Activated T-helper 2 cell treated with anti-CD3 and anti-CD28 coated beads, Interferon-gamma antibody, Interleukin-2, Interleukin-4, amounts not matched to agents 10 μg/mL and 5 μg/mL and 100 μg/mL, durations not matched to agents 14 hours and 24 hours and 36 hours (primary cell): ENCODE results near the gene MMP28. TPM values are rescaled to one million over a fixed set of nuclear protein-coding genes. Genes with fewer than 3 reads are reported as not detected.

Source experiments
- DNase-seq: peaks from one replicate; pipeline ENCODE4 v3.0.0; 2021; ENCODE audit warnings: low spot score
- H3K27ac Mint-ChIP-seq: one replicate; pipeline ENCODE4 v1.8.0; 2021; ENCODE audit warnings: mixed read lengths
- H3K27me3 Mint-ChIP-seq: one replicate; pipeline ENCODE4 v1.8.0; 2021; ENCODE audit warnings: low read depth, mixed read lengths
- H3K36me3 Mint-ChIP-seq: one replicate; pipeline ENCODE4 v1.8.0; 2021; ENCODE audit warnings: low read depth, mixed read lengths
- H3K4me1 Mint-ChIP-seq: one replicate; pipeline ENCODE4 v1.8.0; 2021; ENCODE audit warnings: low read depth, mixed read lengths
- H3K4me3 Mint-ChIP-seq: one replicate; pipeline ENCODE4 v1.8.0; 2021; ENCODE audit warnings: low read depth, mild to moderate bottlenecking, moderate library complexity, mixed read lengths
- H3K9me3 Mint-ChIP-seq: one replicate; pipeline ENCODE4 v1.8.0; 2021; ENCODE audit warnings: mixed read lengths
- intact Hi-C: fragments of 100-400 bp; cut with micrococcal nuclease; formaldehyde crosslinking; loops from one replicate; pipeline ENCODE4 v1.15.1; 2023
- total RNA-seq: library from RNA; stranded (reverse); gene quantifications from 2 replicates; pipeline ENCODE4 v1.2.3, GENCODE V29; 2022

Gene MMP28
- total RNA-seq, 1 donor from 2014 or later: not detected

DNA sequence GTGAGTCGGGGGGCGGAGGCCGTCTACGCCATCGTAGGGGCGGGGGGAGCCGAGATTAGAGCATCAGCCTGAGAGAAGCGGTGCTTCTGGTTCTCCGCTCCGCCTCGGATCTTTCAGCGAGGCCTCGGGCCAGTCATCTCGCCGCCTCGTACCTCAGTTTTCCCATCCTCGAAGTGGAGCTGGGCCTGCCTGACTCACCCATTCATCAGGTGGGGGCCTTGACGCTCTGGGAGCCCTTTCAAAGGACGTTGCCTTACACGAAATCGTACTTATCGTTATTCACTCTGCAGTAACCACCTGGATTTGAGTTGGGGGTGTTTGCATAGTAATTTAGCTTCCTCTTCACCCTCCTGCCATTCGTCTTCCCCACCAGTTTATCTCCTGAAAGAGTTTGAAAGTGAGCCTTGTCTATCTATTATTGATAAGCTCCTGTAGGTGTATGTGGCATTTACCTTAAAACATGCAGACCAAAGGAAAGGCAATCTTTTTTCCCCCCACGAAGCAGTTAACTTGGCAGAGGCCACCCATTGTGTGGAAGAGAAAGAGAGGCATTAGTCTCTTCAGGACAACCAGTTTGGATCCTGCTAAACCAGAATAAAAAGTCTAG lies 14.5 kb upstream of the MMP28 start:
- DNase-seq: no peak
- peaks cover 35% of the 10 kb centered on the region for H3K4me1 Mint-ChIP-seq
- H3K4me3 Mint-ChIP-seq: peak overlapping the region; percentile 91
- H3K27me3 Mint-ChIP-seq: no peaks in the 10 kb centered on the region
- H3K9me3 Mint-ChIP-seq: no peaks in the 10 kb centered on the region
- intact Hi-C loops: loop anchor here (1.0 to 5.0 kb wide), 2 partner anchors 46 to 223 kb away; partner anchors contain the start of gene AP2B1
- H3K27ac Mint-ChIP-seq: peak overlapping the region; percentile 97
- peaks cover 28% of the 10 kb centered on the region for H3K36me3 Mint-ChIP-seq

DNA sequence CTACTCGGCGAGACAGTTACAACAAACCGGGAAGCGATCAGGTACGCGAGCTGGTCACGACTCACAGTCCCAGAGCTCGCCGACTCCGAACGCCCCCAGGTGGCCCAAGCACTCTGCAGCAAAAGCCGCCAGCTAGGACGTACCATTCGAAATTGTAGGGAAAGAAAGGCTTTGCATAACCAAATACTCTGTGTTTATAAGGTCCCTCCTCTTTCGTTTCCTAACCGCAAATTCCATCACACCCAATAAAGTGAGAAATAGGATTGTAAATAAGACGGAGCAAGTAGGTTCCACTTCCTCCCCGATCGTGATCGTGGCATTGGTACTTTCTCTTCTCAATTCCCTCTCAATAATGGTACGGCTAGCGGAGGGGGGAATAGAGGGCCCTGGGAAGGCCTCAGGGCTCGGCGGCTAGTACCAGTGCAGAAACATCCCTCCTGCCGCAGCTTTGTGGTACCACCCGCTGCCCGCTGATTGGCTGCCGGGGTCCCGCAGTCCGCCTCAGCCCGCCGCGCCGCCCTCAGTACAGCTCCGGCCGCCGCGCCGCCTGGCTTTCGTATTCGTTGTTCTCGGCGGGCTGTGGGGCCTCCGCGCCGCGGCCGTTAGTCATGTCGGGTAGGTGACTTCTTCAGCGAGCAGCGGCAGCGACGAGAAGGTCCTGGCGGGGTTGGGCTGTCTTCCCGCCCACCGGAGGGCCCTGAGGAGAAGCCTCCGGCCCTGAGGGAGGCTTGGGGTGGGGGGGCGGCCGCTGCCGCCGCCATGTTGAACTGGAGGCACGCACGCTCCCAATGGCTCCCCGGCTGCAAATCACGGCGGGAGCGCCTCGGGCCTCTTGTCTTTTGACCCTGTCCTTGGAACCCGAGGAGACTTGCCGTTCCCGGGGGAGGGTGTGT lies 13.8 kb upstream of the MMP28 start, which contains the start of gene TAF15:
TAF15 (plus strand) TSS at position 523 of the 893 bp plus-strand sequence; CDS start at position 609, 86 bp downstream.
- Mint-ChIP-seq H3K27ac (peak within 1 kb of the TSS; percentile 97), H3K4me1 (peaks cover 34% of the 10 kb centered on the region), H3K9me3 (no peaks in the 10 kb centered on the region), H3K4me3 (peak within 1 kb of the TSS; percentile 91), H3K36me3 (peaks cover 27% of the 10 kb centered on the region), H3K27me3 (no peaks in the 10 kb centered on the region)
- peak; percentile 96 for DNase-seq
- intact Hi-C loops: loop anchor here (1.0 to 5.0 kb wide), 2 partner anchors 45 to 222 kb away; partner anchors contain the start of gene AP2B1

DNA sequence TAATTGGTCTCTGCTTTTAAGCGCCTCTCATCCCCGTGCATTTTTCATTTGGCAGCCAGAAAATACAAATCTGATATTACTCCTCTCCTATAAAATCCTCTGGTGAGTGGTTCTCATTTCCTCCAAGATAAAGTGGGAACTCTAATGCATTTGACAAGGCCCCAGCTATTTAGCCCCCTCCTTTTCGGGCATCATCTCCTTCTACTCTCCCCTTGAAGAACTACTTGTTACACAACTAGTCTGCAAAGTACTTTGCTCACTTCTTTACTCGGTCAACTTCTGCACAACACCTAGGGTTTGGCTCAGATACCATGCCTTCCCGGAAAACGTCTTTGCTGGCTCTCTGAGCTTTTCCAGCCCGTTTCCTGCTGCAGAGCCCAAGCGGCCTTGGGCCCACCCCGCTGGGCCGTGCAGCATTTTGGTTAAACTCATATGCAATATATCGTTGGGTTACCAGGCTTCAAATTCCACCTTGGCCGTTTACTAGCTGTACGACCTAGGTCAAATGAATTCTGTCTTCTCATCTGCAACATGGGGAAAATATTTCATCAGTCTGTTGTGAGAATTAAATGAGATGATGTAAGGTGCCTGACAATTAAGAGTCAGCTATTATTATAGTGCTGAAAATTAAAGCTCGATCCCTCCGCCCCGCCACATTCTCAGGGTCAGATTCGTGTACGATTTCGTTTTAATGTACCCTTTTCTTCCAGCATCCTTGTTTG lies 13.0 kb upstream of the MMP28 start:
- intact Hi-C loops: loop anchor here (5.0 kb wide), 1 partner anchor 221 kb away; the partner anchor contains the start of gene AP2B1
- H3K4me1 Mint-ChIP-seq: peaks cover 30% of the 10 kb centered on the region
- no peaks in the 10 kb centered on the region for H3K9me3 Mint-ChIP-seq
- no peaks in the 10 kb centered on the region for H3K27me3 Mint-ChIP-seq
- no peak for DNase-seq
- peak overlapping the region; percentile 97 for H3K27ac Mint-ChIP-seq
- peaks cover 20% of the 10 kb centered on the region for H3K36me3 Mint-ChIP-seq
- peak overlapping the region; percentile 91 for H3K4me3 Mint-ChIP-seq

DNA sequence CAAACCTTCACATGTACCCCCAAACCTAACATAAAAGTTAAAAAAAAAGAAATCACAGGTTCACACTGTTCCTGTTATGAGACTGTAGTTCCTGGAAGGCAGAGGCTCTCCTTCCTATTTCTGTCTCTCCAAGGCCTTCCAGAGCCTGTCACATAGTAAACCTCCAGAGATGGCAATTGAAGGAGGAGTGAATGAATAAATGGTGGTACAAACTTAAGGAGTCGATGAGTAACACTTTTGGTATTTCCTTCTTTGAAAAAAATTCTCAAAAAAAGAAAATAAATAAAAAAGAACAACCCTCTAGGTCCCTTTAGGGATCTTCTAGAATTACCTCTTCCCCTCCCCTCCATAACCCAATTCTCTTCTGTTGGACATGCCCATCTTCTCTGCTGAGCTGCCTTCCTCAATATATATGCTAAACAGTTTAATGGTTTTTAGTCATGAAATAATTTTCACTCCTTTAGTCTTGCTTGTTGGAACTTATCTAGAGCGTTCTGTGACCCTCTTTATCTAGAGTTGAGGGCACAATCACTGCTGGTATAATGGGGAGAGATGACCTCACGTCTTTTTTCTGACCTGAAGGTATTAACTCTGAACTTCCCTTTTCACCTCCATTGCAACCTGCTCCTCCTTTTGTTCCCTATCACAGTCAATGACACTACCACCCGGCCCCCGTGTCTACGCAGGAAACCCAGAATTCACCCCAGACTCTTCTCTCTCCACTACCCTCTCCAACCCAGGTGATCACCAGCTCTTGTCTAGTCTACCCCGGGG lies 12.1 kb upstream of the MMP28 start:
- Mint-ChIP-seq H3K4me1 (peaks cover 27% of the 10 kb centered on the region), H3K27ac (peak overlapping the region; percentile 97), H3K9me3 (no peaks in the 10 kb centered on the region), H3K4me3 (peak overlapping the region; percentile 91), H3K36me3 (peaks cover 15% of the 10 kb centered on the region), H3K27me3 (no peaks in the 10 kb centered on the region)
- no peak for DNase-seq
- intact Hi-C loops: loop anchor here (5.0 kb wide), 1 partner anchor 220 kb away; the partner anchor contains the start of gene AP2B1

DNA sequence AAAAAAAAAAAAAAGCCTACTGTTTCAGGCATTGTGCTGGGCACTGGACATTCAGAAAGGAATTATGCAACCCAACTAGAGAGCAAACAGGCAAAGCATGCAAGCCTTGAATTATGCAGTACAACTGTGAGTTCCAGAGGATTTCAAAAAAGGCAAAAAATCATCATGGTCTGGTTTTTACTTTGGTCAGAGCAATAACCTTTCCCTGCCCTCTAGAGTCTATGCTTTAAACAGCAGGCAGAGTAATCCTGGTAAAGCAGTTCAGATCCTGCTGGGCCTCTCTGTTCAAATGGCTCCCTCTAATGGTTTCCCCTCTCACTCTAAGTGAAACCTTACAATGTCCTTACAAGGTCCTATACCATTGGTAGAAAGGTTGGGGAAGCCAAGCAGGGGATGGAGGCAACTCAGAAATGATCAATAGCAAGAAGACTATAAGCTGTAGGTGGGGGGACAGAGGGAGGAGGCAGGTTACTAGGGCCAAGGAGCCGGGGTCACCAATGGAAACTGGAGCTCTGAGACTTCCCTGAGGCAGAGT lies 9.3 kb upstream of the MMP28 start:
- peak; percentile 53 for DNase-seq
- Mint-ChIP-seq H3K27ac (no peak overlapping the region), H3K36me3 (no peaks in the 10 kb centered on the region), H3K4me3 (no peak overlapping the region), H3K9me3 (no peaks in the 10 kb centered on the region), H3K4me1 (peaks cover 30% of the 10 kb centered on the region), H3K27me3 (peaks cover 2% of the 10 kb centered on the region)
- intact Hi-C loops: loop anchor here (1.0 to 5.0 kb wide), 2 partner anchors 40 to 217 kb away; partner anchors contain the start of gene AP2B1

DNA sequence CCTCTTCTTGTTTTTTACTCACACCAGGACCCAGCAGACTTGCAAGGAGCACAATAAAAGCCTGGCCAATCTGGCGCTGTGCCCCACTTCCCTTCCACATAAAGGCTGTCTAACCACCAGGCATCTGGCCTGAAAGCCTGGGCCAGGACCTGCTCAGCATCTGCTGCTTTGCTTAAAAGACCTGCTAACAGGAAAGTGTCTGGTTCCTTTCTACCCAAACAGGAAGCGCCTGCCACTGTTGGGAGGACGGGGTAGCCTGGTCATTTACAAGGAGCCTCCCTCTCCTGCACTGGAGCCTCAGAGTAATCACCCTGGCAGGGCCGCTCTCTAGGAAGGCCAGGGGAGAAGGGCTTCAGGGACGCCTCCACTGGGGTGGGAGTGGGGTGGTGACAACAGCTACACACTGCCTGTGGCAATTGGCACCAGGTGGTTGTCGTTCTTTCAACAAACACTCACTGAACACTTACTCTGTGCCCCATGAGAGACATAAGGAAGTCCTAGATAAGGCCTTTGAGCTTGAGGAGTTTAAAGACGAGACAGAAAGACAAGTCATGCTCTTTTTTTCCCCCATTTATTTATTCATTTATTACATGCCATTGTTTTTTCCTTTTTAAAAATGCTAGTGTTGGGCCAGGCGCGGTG lies 6.3 kb upstream of the MMP28 start:
- no peak overlapping the region for H3K27ac Mint-ChIP-seq
- no peak overlapping the region for H3K4me3 Mint-ChIP-seq

DNA sequence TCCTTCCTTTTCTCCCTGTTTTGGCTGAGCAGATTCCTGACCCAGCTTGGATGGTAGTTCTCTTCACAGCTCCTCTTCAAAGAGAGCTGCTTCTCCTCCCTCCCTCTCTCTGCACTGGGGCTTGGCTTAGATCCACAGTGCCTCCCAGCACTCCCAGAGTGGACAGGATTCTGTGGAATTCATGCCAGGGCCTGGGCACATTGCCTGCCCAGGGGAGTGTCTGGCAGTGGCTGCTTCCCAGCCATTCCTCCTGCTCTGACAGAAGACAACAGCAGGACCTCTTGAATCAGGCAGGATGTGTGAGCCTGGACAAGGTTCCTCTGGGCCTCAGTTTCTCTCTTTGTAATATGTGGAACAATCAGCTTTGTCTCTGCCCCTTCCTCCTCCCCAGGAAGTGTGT lies 4.5 kb upstream of the MMP28 start:
- Mint-ChIP-seq H3K36me3 (no peaks in the 10 kb centered on the region), H3K27ac (no peak overlapping the region), H3K4me3 (no peak overlapping the region), H3K9me3 (no peaks in the 10 kb centered on the region), H3K27me3 (peaks cover 35% of the 10 kb centered on the region), H3K4me1 (peaks cover 20% of the 10 kb centered on the region)
- no peak for DNase-seq
- intact Hi-C loops: no loop called here

More for the DNA sequence above, 6.3 kb upstream of the MMP28 start:
- Mint-ChIP-seq H3K9me3 (no peaks in the 10 kb centered on the region), H3K27me3 (peaks cover 24% of the 10 kb centered on the region), H3K36me3 (no peaks in the 10 kb centered on the region), H3K4me1 (peaks cover 14% of the 10 kb centered on the region)
- DNase-seq: no peak
- intact Hi-C loops: no loop called here

DNA sequence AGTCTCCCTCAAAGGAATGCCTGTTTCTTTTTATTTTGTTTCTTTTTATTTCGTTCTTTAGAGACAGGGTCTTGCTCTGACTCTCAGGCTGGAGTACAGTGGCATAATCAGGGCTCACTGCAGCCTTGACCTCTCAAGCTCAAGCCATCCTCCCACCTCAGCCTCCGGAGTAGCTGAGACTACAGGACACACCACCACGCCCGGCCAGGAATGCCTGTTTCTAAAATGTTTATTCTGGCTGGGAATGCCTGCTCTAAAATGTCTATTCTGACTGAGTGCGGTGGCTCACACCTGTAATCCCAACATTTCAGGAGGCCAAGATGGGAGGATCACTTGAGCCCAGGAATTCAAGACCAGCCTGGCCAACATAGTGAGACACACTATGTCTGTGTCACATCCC lies 2.5 kb upstream of the MMP28 start:
- Mint-ChIP-seq H3K27ac (no peak overlapping the region), H3K4me3 (no peak overlapping the region), H3K27me3 (peaks cover 53% of the 10 kb centered on the region), H3K36me3 (no peaks in the 10 kb centered on the region), H3K9me3 (no peaks in the 10 kb centered on the region), H3K4me1 (peaks cover 15% of the 10 kb centered on the region)
- no peak for DNase-seq
- intact Hi-C loops: no loop called here

DNA sequence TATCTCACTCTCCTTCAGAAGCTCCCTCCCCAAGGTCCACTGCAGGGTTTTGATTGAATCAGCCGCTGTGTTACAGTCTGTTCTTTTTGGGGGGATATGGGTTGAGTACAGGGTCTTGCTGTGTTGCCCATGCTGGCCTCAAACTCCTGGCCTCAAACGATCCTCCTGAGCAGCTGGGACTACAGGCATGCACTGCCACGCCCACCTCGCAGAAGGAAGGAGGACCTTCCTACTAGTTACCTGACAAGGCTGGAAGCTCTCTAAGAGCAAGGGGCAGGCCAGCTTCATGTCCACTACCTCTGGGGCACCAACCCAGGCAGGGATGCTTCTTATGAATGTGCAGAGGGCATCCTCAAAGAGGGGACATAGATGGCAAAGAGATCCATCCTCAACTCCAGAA lies 1.9 kb upstream of the MMP28 start:
- Mint-ChIP-seq H3K4me1 (peaks cover 15% of the 10 kb centered on the region), H3K36me3 (no peaks in the 10 kb centered on the region), H3K27ac (no peak overlapping the region), H3K4me3 (no peak overlapping the region), H3K27me3 (peaks cover 59% of the 10 kb centered on the region), H3K9me3 (no peaks in the 10 kb centered on the region)
- intact Hi-C loops: no loop called here
- DNase-seq: no peak

DNA sequence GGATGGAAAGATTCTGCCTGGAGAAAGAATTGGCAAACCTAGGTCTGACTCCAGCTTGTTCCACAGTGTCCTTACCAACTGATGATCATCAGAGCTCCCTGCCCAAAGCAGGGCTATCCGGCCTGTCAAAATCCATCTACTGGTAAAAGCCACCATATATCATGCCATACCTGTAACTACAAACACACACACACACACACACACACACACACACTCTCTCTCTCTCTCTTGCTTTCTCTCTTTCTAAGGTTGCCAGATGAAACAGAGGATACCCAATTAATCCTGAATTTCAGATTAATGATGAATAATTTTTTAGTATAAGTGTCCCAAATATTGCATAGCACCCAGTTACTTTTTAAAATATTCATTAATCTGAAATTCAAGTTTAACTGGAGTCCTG lies 1.5 kb upstream of the MMP28 start:
- intact Hi-C loops: no loop called here
- Mint-ChIP-seq H3K27ac (no peak overlapping the region), H3K9me3 (no peaks in the 10 kb centered on the region), H3K27me3 (peaks cover 63% of the 10 kb centered on the region), H3K4me3 (no peak overlapping the region), H3K4me1 (peaks cover 14% of the 10 kb centered on the region), H3K36me3 (no peaks in the 10 kb centered on the region)
- no peak for DNase-seq

DNA sequence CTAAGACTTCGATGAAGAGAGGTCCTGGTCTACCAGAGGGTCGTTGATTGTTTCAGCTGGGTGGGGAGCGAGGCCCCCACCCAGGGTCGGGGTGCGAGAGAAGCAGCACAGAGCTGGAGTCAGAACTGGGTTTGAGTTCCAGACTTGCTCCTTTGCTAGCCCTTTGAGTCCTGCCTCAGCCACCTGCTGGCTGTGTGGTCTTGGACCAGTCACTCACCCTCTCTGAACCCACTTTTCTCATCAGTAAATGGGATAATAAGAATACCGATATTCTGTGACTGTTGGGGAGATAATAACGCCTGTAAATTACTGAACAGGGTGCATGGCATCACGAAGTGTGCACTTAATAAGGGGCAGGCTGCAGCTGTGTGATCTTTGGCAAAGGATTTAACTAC lies 427 bp upstream of the MMP28 start:
- Mint-ChIP-seq H3K27ac (no peak overlapping the region), H3K9me3 (no peaks in the 10 kb centered on the region), H3K4me3 (peak overlapping the region; percentile 73), H3K36me3 (no peaks in the 10 kb centered on the region), H3K4me1 (peaks cover 8% of the 10 kb centered on the region), H3K27me3 (peaks cover 70% of the 10 kb centered on the region)
- intact Hi-C loops: no loop called here
- DNase-seq: no peak
